Motor neuron (in vitro differentiated cells): ENCODE data around the gene HLA-E. TPM values are rescaled to one million over a fixed set of nuclear protein-coding genes. Genes with fewer than 3 reads are reported as not detected.
"Not testable (repeated sequence)": the region's sequence is repeated elsewhere in the genome, so short reads cannot be mapped to it uniquely, and the experiment has no call there.

Experiments
- ATAC-seq, 8 experiments: fragments of 200-7000 bp; cut with Tn5 transposase; replicated peaks in 6 of 8; 2 replicates each; pipeline ENCODE4 v1.8.0; 2021; ENCODE audit warnings: mild to moderate bottlenecking in 8 of 8, moderate library complexity in 8 of 8
- H3K27ac ChIP-seq, 2 donors: fragments of 250-450 bp; sonication (Bioruptor Pico); 2 replicates each; pipeline ENCODE4 v1.9.0; 2021; ENCODE audit warnings: antibody characterized with exemption in 2 of 2, mild to moderate bottlenecking in 2 of 2, moderate library complexity in 1 of 2
- H3K4me1 ChIP-seq, 2 donors: fragments of 250-450 bp; sonication (Bioruptor Pico); replicated peaks in 1 of 2; 2 replicates each; pipeline ENCODE4 v1.6.1; 2021; ENCODE audit warnings: antibody characterized with exemption in 2 of 2, mild to moderate bottlenecking in 2 of 2, moderate library complexity in 1 of 2
- H3K4me3 ChIP-seq, 5 donors: fragments of 250-450 bp; sonication (Bioruptor Pico); 2 replicates each; pipeline ENCODE4 v1.9.0; 2021; ENCODE audit warnings: antibody characterized with exemption in 5 of 5, mild to moderate bottlenecking in 5 of 5, moderate library complexity in 4 of 5
- WGBS, 10 experiments: fragments of 450-650 bp; shearing (Covaris generic); methylation state at CpG; one replicate each; pipeline ENCODE4 v1.0.0; 2022; 5-methylcytosine and 5-hydroxymethylcytosine counted together
- in situ Hi-C, 9 experiments: fragments of 400-800 bp; cut with MboI; loops; one replicate each; pipeline ENCODE4 v1.15.0; 2021; ENCODE audit warnings: low sequenced_read_pairs in 9 of 9, low pct_unique_long_range_greater_than_20kb in 2 of 9; ENCODE audit not compliant: unreplicated experiment in 9 of 9
- total RNA-seq, 8 experiments: library from RNA; unstranded; fragments of 300-600 nt; gene quantifications; 2 replicates each; pipeline versions ENCODE4 v1.2.3 to v1.2.4, GENCODE V29; 2022

HLA-E gene
- total RNA-seq, 8 experiments from 2014 or later, result 1.5 to 221 (median 44.6) TPM

- peak in 1 of 8 experiments; percentile 3 for ATAC-seq
- Histone ChIP-seq H3K27ac (no peak overlapping the region), H3K4me3 (no peak overlapping the region), H3K4me1 (no peaks in the 10 kb centered on the region)
- WGBS, 10 experiments, result 51 to 85% (median 64%) methylated on average over 1 to 3 of the region's 3 CpGs; no CpG with 5 or more reads in 3 of the 10 experiments
- in situ Hi-C loops, result loop anchor here in 1 of 9 experiments (25.0 kb wide), 1 partner anchor 615 kb away; the partner anchor contains the start of genes C6orf15, CDSN and PSORS1C1
Measured at GRCh38 chr6:30497714-30498113, 8.4 kb downstream of the HLA-E start.

- in situ Hi-C loops, result loop anchor here in 1 of 9 experiments (25.0 kb wide), 1 partner anchor 614 kb away; the partner anchor contains the start of genes C6orf15, CDSN and PSORS1C1
- not testable (repeated sequence) for H3K27ac ChIP-seq, H3K4me3 ChIP-seq, ATAC-seq, H3K4me1 ChIP-seq
- no CpG with 5 or more reads among the region's 37 CpGs for WGBS, 10 experiments
Measured at GRCh38 chr6:30498705-30499104, 9.4 kb downstream of the HLA-E start.

GRCh38 chr6:30500421-30501355, 11.4 kb downstream of the HLA-E start:
- peak in 1 of 8 experiments; percentile 10 for ATAC-seq
- Histone ChIP-seq H3K27ac (no peak overlapping the region), H3K4me1 (no peaks in the 10 kb centered on the region), H3K4me3 (no peak overlapping the region)
- 0 to 81% (median 54%) methylated on average over 1 to 9 of the region's 10 CpGs for WGBS, 10 experiments
- in situ Hi-C loops, result no loop called here

GRCh38 chr6:30507849-30508827, 18.8 kb downstream of the HLA-E start:
- Histone ChIP-seq H3K27ac (no peak overlapping the region), H3K4me1 (no peaks in the 10 kb centered on the region), H3K4me3 (no peak overlapping the region)
- ATAC-seq, result no peak
- WGBS, 10 experiments, result 50 to 89% (median 74%) methylated on average over 1 to 4 of the region's 5 CpGs
- in situ Hi-C loops, result no loop called here

GRCh38 chr6:30508890-30509736, 19.8 kb downstream of the HLA-E start:
- in situ Hi-C loops, result no loop called here
- WGBS, 10 experiments, result 26 to 54% (median 44%) methylated on average over 2 to 5 of the region's 5 CpGs
- no peaks in the 10 kb centered on the region for H3K4me1 ChIP-seq
- H3K4me3 ChIP-seq, result no peak overlapping the region
- no peak for ATAC-seq
- H3K27ac ChIP-seq, result no peak overlapping the region

- WGBS, 10 experiments, result 48 to 89% (median 73%) methylated on average over 4 to 10 of the region's 10 CpGs
- Histone ChIP-seq H3K4me3 (no peak overlapping the region), H3K27ac (no peak overlapping the region), H3K4me1 (no peaks in the 10 kb centered on the region)
- ATAC-seq, result no peak
- in situ Hi-C loops, result no loop called here
Measured at GRCh38 chr6:30510419-30511168, 21.3 kb downstream of the HLA-E start.

GRCh38 chr6:30511169-30511546, 21.8 kb downstream of the HLA-E start:
- Histone ChIP-seq H3K4me3 (no peak overlapping the region), H3K4me1 (no peaks in the 10 kb centered on the region), H3K27ac (no peak overlapping the region)
- no peak for ATAC-seq
- WGBS, 10 experiments, result 0 to 91% (median 45%) methylated on average over 1 to 5 of the region's 5 CpGs; no CpG with 5 or more reads in 3 of the 10 experiments
- in situ Hi-C loops, result no loop called here

- ATAC-seq, result no peak
- in situ Hi-C loops, result no loop called here
- Histone ChIP-seq H3K4me3 (no peak overlapping the region), H3K27ac (no peak overlapping the region), H3K4me1 (no peaks in the 10 kb centered on the region)
- 58 to 100% (median 77%) methylated on average over 1 to 2 of the region's 2 CpGs; no CpG with 5 or more reads in 4 of the 10 experiments for WGBS, 10 experiments
Measured at GRCh38 chr6:30513451-30513850, 24.1 kb downstream of the HLA-E start.

- Histone ChIP-seq H3K27ac (no peak overlapping the region), H3K4me1 (no peaks in the 10 kb centered on the region), H3K4me3 (no peak overlapping the region)
- ATAC-seq, result no peak
- in situ Hi-C loops, result no loop called here
- WGBS, 10 experiments, result 0 to 41% (median 12%) methylated on average over 1 to 4 of the region's 4 CpGs; no CpG with 5 or more reads in 1 of the 10 experiments
Measured at GRCh38 chr6:30515106-30515505, 25.8 kb downstream of the HLA-E start.

GRCh38 chr6:30515944-30516753, 26.8 kb downstream of the HLA-E start:
- 0 to 20% (median 10%) methylated on average over 4 to 23 of the region's 33 CpGs for WGBS, 10 experiments
- Histone ChIP-seq H3K4me1 (no peaks in the 10 kb centered on the region), H3K4me3 (peak overlapping the region in 4 of 5 donors; percentile 10 to 26 (median 23)), H3K27ac (no peak overlapping the region)
- ATAC-seq, result peak; percentile 68 to 95 (median 84)
- in situ Hi-C loops, result no loop called here

- H3K27ac ChIP-seq, H3K4me1 ChIP-seq, ATAC-seq, in situ Hi-C loops: not testable (repeated sequence)
- 41 to 100% (median 69%) methylated on average over 2 to 7 of the region's 9 CpGs; no CpG with 5 or more reads in 6 of the 10 experiments for WGBS, 10 experiments
- H3K4me3 ChIP-seq, result peak overlapping the region in 1 of 5 donors; percentile 26
Measured at GRCh38 chr6:30516754-30517076, 27.4 kb downstream of the HLA-E start.
